Stimulated activated CD8-positive, alpha-beta memory T cell treated with anti-CD3 and anti-CD28 coated beads, Interleukin-15, amount 100 ng/mL, for 4 hours (primary cell): ENCODE results near the gene GNGT2.
"Not testable (repeated sequence)": the region's sequence is repeated elsewhere in the genome, so short reads cannot be mapped to it uniquely, and the experiment has no call there.

Experiments
- DNase-seq, 2 donors: peaks; one replicate each; pipeline ENCODE4 v3.0.0-alpha.2; 2020; ENCODE audit warnings: low read depth in 2 of 2

The GNGT2 gene

GRCh38 chr17:49203796-49204195 lies 6.6 kb downstream of the GNGT2 start:
- no peak for DNase-seq

- no peak for DNase-seq
Measured at GRCh38 chr17:49201481-49201927, 8.9 kb downstream of the GNGT2 start.

GRCh38 chr17:49200423-49201083 lies 9.8 kb downstream of the GNGT2 start:
- no peak for DNase-seq

GRCh38 chr17:49198211-49198610 lies 12.2 kb downstream of the GNGT2 start:
- DNase-seq, result no peak

- DNase-seq, result no peak
Measured at GRCh38 chr17:49197346-49197998, 12.9 kb downstream of the GNGT2 start.

GRCh38 chr17:49196520-49196919 lies 13.9 kb downstream of the GNGT2 start:
- DNase-seq, result no peak

- DNase-seq, result no peak
Measured at GRCh38 chr17:49195751-49196150, 14.6 kb downstream of the GNGT2 start.

GRCh38 chr17:49194297-49194607 lies 16.1 kb downstream of the GNGT2 start:
- DNase-seq, result no peak

GRCh38 chr17:49193513-49194296 lies 16.7 kb downstream of the GNGT2 start:
- DNase-seq, result no peak

GRCh38 chr17:49191917-49192741 lies 18.2 kb downstream of the GNGT2 start:
- peak; percentile 73 to 84 for DNase-seq

GRCh38 chr17:49191409-49191916 lies 18.9 kb downstream of the GNGT2 start:
- DNase-seq, result no peak

GRCh38 chr17:49190932-49191331 lies 19.4 kb downstream of the GNGT2 start:
- DNase-seq, result no peak

GRCh38 chr17:49187301-49187700 lies 23.1 kb downstream of the GNGT2 start:
- DNase-seq, result no peak

GRCh38 chr17:49185381-49185780 lies 25.0 kb downstream of the GNGT2 start:
- DNase-seq, result not testable (repeated sequence)

- not testable (repeated sequence) for DNase-seq
Measured at GRCh38 chr17:49184522-49184921, 25.9 kb downstream of the GNGT2 start.

GRCh38 chr17:49183801-49184200 lies 26.6 kb downstream of the GNGT2 start:
- no peak for DNase-seq

GRCh38 chr17:49183341-49183740 lies 27.0 kb downstream of the GNGT2 start:
- DNase-seq, result no peak

- DNase-seq, result no peak
Measured at GRCh38 chr17:49180998-49181635, 29.3 kb downstream of the GNGT2 start.

GRCh38 chr17:49180303-49180702 lies 30.1 kb downstream of the GNGT2 start:
- peak; percentile 13 to 25 for DNase-seq

GRCh38 chr17:49175978-49176377 lies 34.4 kb downstream of the GNGT2 start:
- DNase-seq, result not testable (repeated sequence)

- not testable (repeated sequence) for DNase-seq
Measured at GRCh38 chr17:49170711-49171110, 39.7 kb downstream of the GNGT2 start.
